Calu3 (cell line): ENCODE results near the gene ALOX5. TPM values are rescaled to one million over a fixed set of nuclear protein-coding genes. Genes with fewer than 3 reads are reported as not detected.

Experiments used
- BruUV-seq: library from RNA; stranded (reverse); fragments of 400-500 nt; replicated peaks from 2 replicates; lab custom pipeline; 2021; lab: Mats Ljungman, UMichigan
- CTCF ChIA-PET: fragments of 300-600 bp; sonication (Branson Sonifier 250); formaldehyde crosslinking; loops from one replicate; lab custom pipeline; 2022; ENCODE audit warnings: antibody characterized with exemption; lab: Charles Lee
- DNase-seq: peaks from one replicate; pipeline ENCODE4 v3.0.0; 2022
- H3K27ac Mint-ChIP-seq: one replicate; pipeline ENCODE4 v1.8.0; 2022; ENCODE audit warnings: mixed read lengths; ENCODE audit not compliant: unreplicated experiment
- H3K27me3 Mint-ChIP-seq: one replicate; pipeline ENCODE4 v1.8.0; 2022; ENCODE audit warnings: mixed read lengths; ENCODE audit not compliant: unreplicated experiment
- H3K36me3 Mint-ChIP-seq: one replicate; pipeline ENCODE4 v1.8.0; 2022; ENCODE audit warnings: mild to moderate bottlenecking, moderate library complexity, mixed read lengths; ENCODE audit not compliant: insufficient read depth, unreplicated experiment
- H3K4me1 Mint-ChIP-seq: one replicate; pipeline ENCODE4 v1.8.0; 2022; ENCODE audit warnings: mild to moderate bottlenecking, low read depth, mixed read lengths; ENCODE audit not compliant: unreplicated experiment
- H3K4me3 Mint-ChIP-seq: one replicate; pipeline ENCODE4 v1.8.0; 2022; ENCODE audit warnings: mild to moderate bottlenecking, low read depth, moderate library complexity, mixed read lengths; ENCODE audit not compliant: unreplicated experiment
- H3K9me3 Mint-ChIP-seq: one replicate; pipeline ENCODE4 v1.8.0; 2022; ENCODE audit warnings: low read depth, mixed read lengths; ENCODE audit not compliant: unreplicated experiment
- intact Hi-C: fragments of 100-400 bp; cut with micrococcal nuclease; formaldehyde crosslinking; loops from one replicate; pipeline ENCODE4 v1.10.0; 2022; ENCODE audit not compliant: unreplicated experiment
- total RNA-seq: library from RNA; stranded (reverse); gene quantifications from 2 replicates; pipeline ENCODE4 v1.2.3, GENCODE V29; 2022
- TF ChIP-seq, protein P1 (sequence below): fragments of 200-600 bp; IDR thresholded peaks from one replicate; pipeline ENCODE4 v1.8.0; 2022; ENCODE audit warnings: antibody characterized with exemption; ENCODE audit not compliant: unreplicated experiment

The ALOX5 gene
- total RNA-seq, 1 experiment from 2014 or later, result 44.9 TPM

DNA sequence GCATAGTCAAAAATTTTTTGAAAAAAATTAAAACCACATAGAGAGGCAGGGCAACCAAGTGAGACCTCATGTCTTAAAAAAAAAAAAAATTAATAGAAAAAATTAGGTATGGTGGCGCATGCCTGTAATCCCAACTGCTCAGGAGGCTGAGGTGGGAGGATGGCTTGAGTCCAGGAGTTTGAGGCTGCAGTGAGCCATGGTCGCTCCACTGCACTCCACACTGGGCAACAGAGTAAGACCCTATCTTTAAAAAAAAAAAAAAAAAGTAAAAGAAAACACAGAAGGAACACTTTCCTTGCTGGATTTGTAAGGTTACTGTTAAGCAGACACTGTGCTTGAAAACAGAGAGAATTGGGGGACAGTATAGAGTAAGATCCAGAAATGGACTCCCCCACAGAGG lies 58.1 kb downstream of the ALOX5 start:
- no TSS peak for BruUV-seq
- CTCF ChIA-PET, result no interaction called here
- Mint-ChIP-seq H3K4me1 (no peaks in the 10 kb centered on the region), H3K36me3 (peaks cover 8% of the 10 kb centered on the region), H3K27ac (no peak overlapping the region), H3K27me3 (no peaks in the 10 kb centered on the region), H3K9me3 (no peaks in the 10 kb centered on the region), H3K4me3 (no peak overlapping the region)
- intact Hi-C loops, result no loop called here
- DNase-seq, result no peak
- TF ChIP-seq, protein P1, sequence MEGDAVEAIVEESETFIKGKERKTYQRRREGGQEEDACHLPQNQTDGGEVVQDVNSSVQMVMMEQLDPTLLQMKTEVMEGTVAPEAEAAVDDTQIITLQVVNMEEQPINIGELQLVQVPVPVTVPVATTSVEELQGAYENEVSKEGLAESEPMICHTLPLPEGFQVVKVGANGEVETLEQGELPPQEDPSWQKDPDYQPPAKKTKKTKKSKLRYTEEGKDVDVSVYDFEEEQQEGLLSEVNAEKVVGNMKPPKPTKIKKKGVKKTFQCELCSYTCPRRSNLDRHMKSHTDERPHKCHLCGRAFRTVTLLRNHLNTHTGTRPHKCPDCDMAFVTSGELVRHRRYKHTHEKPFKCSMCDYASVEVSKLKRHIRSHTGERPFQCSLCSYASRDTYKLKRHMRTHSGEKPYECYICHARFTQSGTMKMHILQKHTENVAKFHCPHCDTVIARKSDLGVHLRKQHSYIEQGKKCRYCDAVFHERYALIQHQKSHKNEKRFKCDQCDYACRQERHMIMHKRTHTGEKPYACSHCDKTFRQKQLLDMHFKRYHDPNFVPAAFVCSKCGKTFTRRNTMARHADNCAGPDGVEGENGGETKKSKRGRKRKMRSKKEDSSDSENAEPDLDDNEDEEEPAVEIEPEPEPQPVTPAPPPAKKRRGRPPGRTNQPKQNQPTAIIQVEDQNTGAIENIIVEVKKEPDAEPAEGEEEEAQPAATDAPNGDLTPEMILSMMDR, result no peak

DNA sequence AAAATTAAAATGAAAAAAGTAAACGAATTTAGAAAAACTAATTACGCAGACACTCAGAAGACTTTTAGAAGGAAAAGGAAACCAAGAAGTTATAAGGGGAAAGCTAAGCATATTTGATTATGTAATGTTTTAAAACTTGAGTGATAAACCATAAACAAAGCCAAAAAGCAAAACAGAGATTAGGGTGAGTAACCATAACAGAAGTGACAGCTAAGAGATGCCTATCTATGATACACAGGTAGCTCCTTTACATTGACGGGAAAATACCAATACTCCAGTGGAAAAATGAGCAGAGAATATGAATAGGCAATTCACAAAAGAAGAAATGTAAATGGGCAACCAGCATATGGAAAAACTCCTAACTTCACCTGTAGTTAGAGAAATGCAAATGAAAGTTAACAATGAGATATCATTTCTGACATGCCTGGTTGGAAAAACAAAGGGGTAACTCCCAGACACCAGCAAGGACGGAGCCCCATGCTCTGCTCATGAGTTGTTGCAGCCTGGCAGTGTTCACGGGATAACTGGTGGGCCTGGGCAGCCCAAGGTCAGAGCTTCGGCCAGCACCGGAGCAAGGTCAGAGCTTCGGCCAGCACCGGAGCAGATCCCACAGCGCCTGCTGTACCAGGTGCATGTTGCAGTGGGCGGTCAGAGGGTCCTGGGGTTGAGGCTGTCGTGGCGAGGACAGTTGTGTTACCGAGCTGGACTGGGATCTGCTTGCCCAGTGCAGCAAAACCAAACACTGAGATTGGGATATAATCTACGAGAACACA lies 58.9 kb downstream of the ALOX5 start:
- intact Hi-C loops, result no loop called here
- H3K27ac Mint-ChIP-seq, result no peak overlapping the region

DNA sequence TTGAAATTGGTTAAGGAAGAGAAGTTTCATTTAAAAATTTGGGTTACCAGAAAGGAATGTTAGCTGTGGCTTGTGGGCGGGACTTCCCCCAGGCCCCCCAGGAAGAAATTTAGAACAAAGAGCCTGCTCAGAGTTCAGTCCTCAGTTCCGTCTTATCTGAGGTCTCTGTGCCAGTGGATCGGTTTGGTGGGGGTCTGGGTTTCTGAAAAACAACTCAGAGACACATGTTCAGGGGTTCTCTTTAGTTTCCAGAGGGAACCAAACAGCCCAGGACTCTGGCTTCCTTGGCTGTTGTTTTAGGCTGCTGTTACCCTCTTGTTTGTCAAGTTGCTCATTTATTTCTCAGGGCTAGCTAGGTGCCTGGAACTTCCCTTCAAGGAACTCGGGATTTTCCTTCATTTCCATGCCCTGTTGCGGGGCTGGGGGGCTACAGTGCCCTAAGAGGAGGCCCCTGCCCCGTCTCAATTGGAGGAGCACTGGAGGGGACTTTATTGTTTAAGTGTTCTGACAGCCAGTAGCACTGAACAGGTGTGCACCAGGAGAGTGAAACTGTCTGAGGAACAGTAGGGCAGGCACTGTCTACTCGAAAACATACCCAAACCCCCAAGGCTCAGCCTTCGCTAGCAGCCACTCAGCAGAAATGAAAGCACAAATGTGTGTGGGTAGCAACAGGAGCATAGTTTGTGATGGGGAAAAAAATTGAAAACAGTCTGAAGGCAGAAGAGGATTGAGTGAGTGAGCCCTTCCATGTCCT lies 59.9 kb downstream of the ALOX5 start:
- Mint-ChIP-seq H3K4me3 (no peak overlapping the region), H3K36me3 (no peaks in the 10 kb centered on the region), H3K9me3 (no peaks in the 10 kb centered on the region), H3K27me3 (no peaks in the 10 kb centered on the region), H3K27ac (no peak overlapping the region), H3K4me1 (no peaks in the 10 kb centered on the region)
- intact Hi-C loops, result no loop called here
- BruUV-seq, result no TSS peak
- CTCF ChIA-PET, result no interaction called here
- TF ChIP-seq, protein P1, result no peak
- no peak for DNase-seq

More for the DNA sequence above, 58.9 kb downstream of the ALOX5 start:
- Mint-ChIP-seq H3K36me3 (peaks cover 8% of the 10 kb centered on the region), H3K4me1 (no peaks in the 10 kb centered on the region), H3K27me3 (no peaks in the 10 kb centered on the region), H3K9me3 (no peaks in the 10 kb centered on the region), H3K4me3 (no peak overlapping the region)
- no peak for DNase-seq
- BruUV-seq, result no TSS peak
- CTCF ChIA-PET, result no interaction called here
- TF ChIP-seq, protein P1, result no peak

DNA sequence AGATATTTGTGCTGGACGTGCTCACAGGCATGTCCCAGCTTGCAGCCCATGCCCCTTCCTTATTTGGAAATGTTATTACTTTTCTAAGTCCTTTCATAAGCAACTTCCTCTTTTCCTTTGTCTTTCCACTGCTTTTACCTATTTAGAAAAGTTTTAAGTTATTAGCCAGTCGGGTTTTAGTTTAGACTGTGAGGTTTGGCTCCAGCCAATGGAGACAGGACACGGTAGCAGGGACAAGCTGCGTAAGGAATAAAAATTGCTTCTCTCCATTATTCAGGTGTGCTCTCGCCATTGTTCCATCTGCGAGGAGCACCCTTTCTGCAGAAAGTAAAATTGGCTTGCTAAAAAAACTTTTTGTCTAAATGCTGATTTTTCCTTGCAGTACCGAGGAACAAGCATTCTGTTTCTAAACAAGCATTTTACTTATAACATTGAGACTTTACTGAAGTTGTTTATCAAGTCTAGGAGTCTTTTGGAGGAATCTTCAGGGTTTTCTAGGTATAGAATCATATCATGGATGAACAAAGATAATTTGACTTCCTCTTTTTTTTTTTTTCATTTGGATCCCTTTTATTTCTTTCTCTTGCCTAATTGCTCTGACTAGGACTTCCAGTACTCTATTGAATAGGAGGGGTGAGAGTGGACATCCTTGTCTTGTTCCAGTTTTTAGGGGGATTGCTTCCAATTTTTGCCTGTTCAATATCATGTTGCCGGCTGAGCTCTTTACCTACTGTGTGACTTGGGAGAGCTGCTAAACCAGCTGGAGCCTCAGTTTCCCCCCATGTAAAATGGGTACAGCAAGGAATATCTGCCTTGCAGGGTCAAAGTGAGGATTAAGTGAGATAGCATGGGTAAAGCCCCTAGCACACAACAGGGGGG lies 63.8 kb downstream of the ALOX5 start:
- BruUV-seq, result no TSS peak
- H3K9me3 Mint-ChIP-seq, result no peaks in the 10 kb centered on the region
- TF ChIP-seq, protein P1, result no peak
- H3K36me3 Mint-ChIP-seq, result no peaks in the 10 kb centered on the region
- intact Hi-C loops, result no loop called here
- no peak for DNase-seq
- CTCF ChIA-PET, result no interaction called here
- no peaks in the 10 kb centered on the region for H3K4me1 Mint-ChIP-seq
- H3K27ac Mint-ChIP-seq, result no peak overlapping the region
- H3K27me3 Mint-ChIP-seq, result no peaks in the 10 kb centered on the region
- H3K4me3 Mint-ChIP-seq, result no peak overlapping the region
